HG03432 (cell line): ENCODE data around the gene SHROOM3.

Source experiments
- ATAC-seq: cut with Tn5 transposase; IDR thresholded peaks from one replicate; pipeline ENCODE4 v1.9.1; 2021; ENCODE audit warnings: mild to moderate bottlenecking, moderate library complexity; ENCODE audit not compliant: unreplicated experiment

SHROOM3 gene

DNA sequence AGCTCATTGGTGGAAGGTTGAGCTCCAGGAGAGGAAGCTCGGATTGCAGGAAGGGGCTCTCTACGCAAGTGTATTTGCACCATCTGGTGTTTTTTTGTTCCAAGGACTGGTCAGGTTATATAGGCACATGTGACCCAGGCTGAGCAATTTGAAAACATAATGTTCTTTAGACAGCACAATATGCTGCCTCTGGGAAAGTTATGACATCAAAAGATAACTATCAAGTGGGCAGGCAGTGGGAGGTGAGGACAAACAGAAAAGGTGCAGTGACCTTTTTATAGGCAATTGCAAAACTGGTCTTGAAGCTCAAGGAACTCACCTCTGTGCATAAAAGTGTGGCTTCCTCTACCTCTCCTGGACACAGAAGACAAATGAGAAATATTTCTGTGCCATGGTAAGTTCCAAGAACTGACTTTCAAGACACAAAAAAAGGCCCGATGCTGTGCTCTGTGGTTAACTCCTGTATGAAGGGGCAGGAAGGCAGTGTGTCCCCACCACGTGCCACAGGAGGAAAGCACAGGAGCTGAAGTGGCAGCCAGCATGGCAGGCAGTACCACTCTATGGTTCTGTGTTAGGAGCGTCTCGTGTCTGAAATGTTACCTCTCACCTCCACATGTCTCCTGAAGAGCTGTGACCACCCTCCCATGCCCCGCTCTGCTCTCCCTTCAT is 128.6 kb downstream of the SHROOM3 start:
- no peak for ATAC-seq

GRCh38 chr4:76564123-76564915 is 129.3 kb downstream of the SHROOM3 start:
- ATAC-seq: no peak

GRCh38 chr4:76568262-76568661 is 133.2 kb downstream of the SHROOM3 start:
- no peak for ATAC-seq

GRCh38 chr4:76569225-76569624 is 134.2 kb downstream of the SHROOM3 start:
- ATAC-seq: no peak

- ATAC-seq: no peak
Observed at GRCh38 chr4:76569706-76570105, 134.7 kb downstream of the SHROOM3 start.

DNA sequence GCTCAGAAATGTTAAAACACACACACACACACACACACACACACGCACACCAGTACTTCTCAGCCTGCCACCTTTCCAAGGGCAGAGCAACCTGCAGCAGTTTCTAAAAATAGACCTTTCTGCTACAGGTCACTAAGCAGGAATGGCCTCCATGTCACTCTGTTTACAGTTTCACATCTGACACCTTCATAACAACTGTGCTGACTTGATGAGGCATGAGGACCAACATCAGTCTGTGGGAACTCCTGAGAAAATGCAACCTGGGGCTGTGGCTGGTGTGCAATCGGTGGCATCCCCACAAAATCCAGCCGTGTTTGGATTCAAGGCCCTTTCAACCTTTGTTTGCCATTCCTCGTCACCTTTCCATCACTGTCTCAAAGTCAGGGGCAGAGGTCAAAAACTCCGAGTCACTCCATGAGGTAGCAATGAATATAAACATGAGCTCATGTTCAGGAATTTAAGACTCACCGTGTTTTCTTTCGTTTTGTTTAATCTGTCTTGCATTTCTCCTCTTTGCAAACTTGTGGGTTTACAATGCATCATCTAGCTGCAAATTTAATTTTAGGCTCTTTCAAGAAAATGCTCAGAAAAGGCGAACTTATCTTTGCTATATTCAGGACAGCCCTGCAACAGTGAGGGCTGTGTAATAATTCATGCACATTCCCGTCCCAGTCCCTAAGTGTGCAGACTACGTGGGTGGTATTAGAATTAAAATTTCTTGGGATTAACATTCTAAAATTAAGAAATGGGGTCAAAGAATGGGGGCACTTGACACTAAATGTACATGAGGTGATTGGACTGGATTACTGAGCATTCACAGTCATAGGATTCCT is 135.3 kb downstream of the SHROOM3 start:
- no peak for ATAC-seq

DNA sequence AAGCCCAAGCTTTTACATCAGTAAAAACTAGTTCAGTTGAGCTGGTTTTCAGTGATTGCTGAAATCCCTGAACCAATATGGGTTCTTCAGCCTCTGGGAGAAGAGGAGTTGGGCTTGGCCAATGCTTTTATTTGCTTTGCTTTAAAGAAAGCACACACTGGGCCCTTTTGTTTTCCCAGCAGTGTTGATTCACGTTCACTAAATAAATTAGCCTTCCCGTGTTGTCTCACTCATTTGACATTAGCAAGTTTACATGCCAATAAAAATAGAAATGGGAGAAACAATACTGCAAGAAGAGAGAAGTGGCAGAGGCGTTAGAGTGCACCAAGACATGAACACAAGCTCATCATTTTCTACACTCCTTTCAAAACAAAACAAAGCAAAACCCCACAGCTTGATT is 136.2 kb downstream of the SHROOM3 start:
- ATAC-seq: no peak

DNA sequence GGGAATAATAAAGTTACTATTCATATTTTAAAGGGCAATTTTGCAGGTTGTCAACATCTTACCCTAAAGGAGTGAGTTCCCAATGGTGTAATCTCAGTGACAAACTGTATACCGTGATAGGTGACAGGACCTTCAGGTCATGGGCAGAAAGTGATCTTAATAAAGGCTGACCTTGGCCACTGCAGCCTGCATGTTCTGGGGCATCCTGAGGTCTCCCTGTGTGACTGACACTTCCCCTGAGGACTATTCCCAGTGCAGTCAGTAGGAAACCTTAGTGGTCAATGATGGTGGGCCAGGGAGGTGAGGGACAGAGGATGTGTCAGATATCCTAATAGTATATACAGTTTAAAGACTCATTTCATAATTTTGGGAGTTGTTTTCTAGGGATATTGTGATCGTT is 137.2 kb downstream of the SHROOM3 start:
- ATAC-seq: no peak

GRCh38 chr4:76576824-76577223 is 141.8 kb downstream of the SHROOM3 start:
- ATAC-seq: no peak

GRCh38 chr4:76578002-76578560 is 143.1 kb downstream of the SHROOM3 start:
- ATAC-seq: no peak

GRCh38 chr4:76579596-76580375 is 144.8 kb downstream of the SHROOM3 start:
- no peak for ATAC-seq

DNA sequence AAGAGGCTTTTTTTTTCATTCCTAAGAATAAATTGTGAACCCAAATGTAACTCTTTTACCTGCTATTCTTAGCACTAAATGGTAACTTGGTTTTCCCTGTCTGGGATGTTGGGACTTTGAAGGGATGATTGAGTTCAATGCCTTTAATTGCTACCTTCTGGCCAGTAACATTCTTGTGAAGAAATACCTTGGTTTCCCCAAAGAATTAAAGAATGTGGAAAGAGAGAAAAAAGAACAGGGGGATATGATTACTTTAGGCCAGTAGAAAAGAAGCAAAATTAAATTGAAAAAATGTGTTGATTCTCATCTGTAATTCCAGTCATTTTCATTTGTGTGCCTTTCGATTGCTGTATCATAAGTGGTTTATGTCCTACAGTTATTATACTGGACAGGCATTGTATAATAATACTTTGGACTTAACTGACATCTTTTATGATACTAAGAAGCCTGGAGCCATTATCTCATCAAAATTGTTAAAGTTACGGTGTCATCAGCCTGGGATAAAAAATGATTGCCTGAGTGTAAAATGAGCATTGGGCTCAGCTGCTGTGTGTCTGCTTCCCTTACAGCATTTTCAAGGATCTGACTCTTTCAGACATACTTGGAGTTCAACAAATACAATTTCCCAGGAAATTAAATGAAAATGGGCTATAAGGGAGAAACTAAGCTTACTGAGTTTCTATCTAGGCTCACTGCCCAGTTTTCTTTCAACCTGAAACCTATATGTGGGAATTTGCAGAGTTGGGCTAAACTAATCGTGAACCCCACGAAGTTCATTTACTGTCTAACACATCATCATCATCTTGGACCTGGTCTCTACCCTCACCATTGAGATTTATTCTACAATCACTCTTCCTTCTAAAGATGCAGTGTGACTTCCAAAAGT is 146.3 kb downstream of the SHROOM3 start:
- no peak for ATAC-seq

- no peak for ATAC-seq
Observed at GRCh38 chr4:76582074-76582816, 147.2 kb downstream of the SHROOM3 start.

DNA sequence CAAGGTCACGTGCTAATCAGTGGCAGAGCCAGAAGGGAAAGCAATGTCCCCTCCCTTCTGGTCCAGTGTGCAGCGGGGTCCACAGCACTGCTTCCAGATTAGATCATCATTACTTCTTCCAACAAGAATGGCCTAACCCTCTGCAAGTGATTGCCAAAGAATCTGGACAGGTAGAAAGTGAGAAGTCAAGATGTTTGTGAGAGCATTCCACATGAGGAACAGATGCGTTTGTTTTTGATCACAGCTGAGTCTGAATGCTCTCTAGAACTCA is 147.7 kb downstream of the SHROOM3 start:
- no peak for ATAC-seq

DNA sequence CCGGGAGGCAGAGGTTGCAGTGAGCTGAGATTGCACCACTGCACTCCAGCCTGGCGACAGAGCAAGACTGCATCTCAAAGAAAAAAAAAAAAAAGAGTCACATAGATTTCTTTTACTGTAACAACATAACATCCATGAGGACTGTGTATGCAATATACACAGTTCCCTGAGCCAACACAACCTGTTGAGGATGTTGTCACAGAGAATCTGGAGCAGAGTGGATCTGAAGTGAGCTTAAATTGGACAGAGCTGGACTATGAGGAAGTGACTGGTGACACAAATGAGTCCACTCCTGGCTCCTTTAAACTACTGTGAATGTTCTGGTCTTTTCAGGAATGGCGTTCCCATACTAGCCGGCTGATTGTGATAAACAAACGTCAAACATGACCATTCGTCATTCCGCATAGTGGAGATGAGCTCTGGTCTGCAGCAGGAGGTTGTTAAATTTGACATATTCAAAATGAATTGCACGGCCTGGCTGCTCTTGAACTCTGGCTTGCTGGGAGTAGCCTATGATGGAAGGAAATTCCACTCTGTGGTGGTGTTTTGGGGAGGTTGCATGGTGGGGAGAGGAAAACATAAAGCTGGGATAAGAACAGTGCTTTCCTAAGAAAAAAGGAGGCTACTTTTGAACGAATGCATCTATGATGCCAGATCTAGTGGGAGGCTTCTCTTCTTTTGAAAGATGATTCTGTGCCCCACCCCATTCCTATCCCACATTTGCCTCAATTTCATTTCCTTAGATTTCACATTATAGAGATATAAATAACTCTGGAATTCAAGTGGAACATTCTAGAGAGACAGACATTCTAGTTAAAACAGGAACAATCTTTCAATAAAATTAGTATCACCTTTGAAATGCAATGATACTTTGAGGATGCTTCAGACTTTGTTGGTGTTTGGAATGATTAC is 149.5 kb downstream of the SHROOM3 start:
- no peak for ATAC-seq

- ATAC-seq: no peak
Observed at GRCh38 chr4:76585272-76585671, 150.2 kb downstream of the SHROOM3 start.

GRCh38 chr4:76585897-76586360 is 150.9 kb downstream of the SHROOM3 start:
- peak; percentile 88 for ATAC-seq

- ATAC-seq: no peak
Observed at GRCh38 chr4:76588274-76588673, 153.2 kb downstream of the SHROOM3 start.
